HG02970 (cell line): Measurements from ENCODE around the gene PPM1D.
A peak's percentile ranks its signal among the peaks of the same experiment; 100 is the strongest.
"Not testable (repeated sequence)": the region's sequence is repeated elsewhere in the genome, so short reads cannot be mapped to it uniquely, and the experiment has no call there.

ENCODE experiments used
- ATAC-seq: cut with Tn5 transposase; IDR thresholded peaks from one replicate; pipeline ENCODE4 v1.9.1; 2021; ENCODE audit warnings: mild to moderate bottlenecking, moderate library complexity, moderate number of reproducible peaks; ENCODE audit not compliant: unreplicated experiment, low FRiP score

PPM1D gene

DNA sequence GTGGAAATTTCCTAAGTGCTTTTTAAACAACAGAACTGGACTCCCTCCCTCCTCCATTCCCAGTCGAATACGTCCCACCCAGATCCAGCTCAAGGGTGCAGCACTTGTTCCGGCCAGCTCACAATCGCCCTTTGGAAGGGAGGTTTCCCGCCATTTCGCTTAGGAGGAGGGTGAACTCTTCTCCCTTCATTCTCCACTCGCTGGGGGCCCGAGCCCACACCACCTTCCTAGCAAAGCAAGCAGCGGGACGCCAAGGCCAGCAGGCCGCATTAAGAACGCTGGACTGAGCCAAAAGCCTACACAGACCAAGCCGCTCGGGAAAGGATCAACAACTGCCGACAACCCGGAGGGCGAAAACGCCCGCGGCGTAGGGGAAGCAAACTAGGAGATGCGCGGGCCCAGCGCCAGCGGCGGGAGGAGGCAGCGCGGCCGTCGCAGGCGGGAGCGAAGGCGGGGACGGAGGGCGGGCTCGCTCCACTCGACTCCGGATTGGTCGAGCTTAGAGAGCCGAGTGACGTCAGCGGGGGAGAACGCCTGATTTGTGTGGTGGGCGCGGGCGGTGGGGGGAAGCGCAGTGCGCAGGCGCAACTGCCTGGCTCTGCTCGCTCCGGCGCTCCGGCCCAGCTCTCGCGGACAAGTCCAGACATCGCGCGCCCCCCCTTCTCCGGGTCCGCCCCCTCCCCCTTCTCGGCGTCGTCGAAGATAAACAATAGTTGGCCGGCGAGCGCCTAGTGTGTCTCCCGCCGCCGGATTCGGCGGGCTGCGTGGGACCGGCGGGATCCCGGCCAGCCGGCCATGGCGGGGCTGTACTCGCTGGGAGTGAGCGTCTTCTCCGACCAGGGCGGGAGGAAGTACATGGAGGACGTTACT, at the start of gene PPM1D:
Gene PPM1D (plus strand): TSS at position 574 of the 870 bp plus-strand sequence. CDS start 222 bp downstream, at position 796.
- ATAC-seq = peak; percentile 92

DNA sequence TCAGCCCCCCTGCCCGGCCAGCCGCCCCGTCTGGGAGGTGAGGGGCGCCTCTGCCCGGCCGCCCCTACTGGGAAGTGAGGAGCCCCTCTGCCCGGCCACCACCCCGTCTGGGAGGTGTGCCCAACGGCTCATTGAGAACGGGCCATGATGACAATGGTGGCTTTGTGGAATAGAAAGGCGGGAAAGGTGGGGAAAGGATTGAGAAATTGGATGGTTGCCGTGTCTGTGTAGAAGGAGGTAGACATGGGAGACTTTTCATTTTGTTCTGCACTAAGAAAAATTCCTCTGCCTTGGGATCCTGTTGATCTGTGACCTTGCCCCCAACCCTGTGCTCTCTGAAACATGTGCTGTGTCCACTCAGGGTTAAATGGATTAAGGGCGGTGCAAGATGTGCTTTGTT, 47.7 kb upstream of the PPM1D start:
- not testable (repeated sequence) for ATAC-seq

DNA sequence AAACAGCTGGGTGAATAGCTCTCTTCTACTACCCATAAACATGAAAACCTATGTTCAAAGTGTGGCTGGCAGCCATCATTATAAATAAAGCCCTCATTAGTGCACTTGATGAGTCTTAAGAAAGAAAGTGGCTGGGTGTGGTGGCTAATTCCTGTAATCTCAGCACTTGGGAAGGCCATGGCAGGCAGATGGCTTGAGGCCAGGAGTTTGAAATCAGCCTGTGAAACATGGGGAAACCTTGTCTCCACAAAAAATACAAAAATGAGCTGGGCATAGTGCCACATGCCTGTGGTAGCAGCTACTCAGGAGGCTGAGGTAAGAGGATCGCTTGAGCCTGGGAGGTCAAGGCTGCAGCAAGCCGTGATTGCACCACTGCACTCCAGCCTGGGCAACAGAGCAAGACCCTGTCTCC, 45.6 kb upstream of the PPM1D start:
- ATAC-seq = no peak

DNA sequence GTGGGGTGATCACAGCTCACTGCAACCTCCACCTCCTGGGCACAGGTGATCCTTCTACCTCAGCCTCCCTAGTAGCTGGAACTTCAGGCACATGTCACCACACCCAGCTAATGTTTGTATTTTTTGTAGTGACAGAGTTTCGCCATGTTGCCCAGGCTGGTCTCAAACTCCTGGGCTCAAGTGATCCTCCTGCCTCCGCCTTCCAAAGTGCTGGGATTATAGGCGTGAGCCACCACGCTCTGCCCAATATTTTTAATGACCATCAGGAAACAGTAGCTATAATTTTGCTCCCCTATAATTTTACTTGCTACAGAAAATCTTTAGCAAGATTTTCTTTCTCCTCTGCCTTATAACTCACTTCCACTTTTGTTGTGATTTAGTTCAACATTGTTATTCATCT, 44.2 kb upstream of the PPM1D start:
- ATAC-seq = no peak

DNA sequence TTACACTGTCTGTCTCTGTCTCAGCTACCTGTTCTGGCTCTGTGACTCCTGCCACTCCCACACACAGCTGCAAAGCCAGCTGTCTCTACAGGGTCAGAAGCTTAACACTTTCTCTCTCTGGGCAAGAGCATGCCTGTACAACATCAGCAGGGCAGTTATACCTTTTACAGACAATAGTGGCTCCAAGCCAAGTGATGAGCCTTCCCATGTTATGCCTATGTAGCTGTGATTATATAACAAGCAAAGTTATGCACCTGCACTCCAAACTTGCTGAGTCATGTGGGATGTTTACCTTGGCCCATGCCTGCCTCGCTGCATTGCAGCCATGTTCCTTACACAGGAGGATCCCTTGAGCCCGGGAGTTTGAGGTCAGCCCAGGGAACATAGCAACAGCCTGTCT, 42.2 kb upstream of the PPM1D start:
- no peak for ATAC-seq

DNA sequence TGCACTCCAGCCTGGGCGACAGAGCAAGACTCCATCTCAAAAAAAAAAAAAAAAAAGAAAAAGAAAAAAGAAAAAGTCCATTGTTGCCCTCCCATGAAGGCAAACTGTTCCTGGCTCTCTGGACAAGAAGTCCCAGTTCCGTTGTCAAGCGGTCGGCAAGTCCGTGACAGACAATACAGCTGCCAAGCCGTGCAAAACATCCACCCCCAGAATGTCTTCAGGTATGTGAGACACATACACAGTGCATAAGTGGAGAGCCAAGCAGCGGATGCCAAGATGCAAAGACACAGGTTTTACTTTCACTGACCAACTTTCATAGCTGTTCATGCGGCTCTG, 40.4 kb upstream of the PPM1D start:
- ATAC-seq = no peak

DNA sequence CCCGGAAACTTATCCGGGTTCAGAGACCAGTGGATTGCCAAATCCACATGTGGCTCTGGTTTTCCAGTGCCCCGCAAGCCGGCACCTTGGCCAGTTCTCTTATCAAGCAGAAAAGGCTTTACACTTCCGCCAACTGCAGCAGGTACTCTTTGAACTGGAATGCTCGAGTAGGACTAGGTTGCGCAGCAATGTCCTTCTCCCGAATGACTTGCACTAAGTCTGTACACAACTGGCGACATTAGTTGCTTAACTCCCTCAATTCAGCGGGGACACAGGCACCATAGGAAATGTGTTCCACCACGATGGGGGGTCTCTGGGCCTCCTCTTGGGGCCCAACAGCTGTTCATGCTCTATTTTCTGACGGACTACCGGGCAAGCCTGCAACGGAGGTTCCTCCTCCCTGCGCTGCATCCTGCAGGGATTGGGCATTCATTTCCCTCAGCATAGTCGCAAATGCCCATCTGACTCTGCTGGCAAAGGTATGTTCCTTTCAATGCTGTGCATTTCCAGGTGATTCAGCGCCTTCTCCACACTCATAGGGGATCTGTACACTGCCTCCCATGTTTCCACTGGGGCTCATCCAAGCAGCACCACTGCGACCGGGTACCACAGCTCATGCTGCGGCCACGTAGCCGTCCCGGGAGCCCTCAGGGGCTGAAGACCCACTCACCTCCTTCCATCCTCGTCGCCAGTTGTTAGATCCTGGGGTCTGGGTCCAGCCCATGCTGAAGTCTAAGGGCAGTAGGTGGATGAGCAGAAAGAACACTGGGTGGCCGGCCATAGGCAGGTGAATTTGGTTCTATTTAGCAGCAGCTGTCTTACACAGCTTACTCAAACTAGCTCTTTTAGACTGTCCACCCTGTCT, 39.8 kb upstream of the PPM1D start:
- no peak for ATAC-seq

DNA sequence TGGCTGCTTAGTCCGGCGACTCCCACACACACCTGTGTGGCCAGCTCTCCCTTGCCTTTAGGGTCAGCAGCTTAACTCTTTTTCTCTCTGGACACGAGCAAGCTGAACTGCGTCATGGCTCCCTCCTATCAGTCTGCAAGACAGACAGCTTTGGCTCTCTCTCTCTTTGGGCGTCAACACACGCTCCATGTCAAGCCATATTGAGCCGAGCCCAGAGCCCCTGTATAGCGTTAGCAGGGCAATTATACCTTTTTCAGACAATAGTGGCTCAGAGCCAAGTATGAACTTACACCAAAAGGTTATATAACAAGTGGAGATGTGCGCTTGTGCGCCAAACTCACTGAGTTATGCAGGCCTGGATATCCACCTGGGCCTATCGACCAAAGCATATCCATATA, 39.1 kb upstream of the PPM1D start:
- ATAC-seq = no peak

DNA sequence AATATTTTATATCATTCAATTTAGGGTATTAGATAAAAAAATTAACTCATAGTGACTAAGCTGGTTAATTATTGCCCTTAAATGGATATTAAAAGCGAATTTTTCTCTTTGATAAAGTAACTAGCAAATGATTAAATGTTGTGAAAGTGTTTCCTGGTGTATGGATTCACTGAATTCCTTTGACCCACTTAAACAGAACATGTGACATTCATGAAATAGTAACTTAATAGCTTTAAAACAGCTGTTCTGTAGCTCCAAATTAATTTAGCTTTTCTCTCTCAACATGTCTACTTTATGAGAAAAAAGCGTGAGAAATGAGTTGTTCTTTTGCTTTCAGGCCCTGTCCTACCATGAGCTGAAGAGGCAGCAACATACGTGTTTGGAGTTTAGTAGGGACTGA, 37.6 kb upstream of the PPM1D start:
- ATAC-seq = no peak

DNA sequence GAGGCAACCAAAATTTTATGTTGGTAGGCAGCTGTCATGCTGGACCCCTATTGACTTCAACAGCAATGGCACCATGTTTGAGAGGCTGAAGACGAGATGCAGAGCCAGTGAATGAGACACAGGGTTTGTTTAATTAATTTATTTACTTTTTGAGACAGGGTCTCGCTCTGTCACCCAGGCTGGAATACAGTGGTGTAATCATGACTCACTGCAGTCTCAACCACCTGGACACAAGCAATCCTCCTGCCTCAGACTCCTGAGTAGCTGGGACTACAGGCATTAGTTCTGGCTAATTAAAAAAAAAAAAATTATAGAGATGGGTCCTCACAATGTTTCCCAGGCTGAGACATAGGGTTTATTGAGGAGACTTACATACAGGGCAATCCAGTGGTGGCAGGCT, 36.2 kb upstream of the PPM1D start:
- ATAC-seq = no peak

DNA sequence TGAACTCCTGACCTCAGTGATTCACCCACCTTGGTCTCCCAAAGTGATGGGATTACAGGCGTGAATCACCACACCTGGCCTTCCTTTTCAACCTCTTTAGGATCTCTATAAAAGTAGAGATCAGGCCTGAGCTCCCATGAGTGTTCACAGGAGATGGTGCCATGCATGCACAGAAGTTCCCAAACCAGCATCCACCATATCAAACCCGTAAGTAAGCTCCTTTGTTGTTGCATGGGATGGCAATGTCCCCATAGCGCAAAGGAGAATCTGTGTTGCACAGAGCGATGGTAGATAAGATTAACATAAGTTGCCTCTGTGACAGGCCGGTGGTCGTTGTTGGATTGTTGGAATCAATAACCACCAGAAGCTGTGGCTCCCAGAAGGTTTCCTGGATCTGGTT, 34.8 kb upstream of the PPM1D start:
- no peak for ATAC-seq

DNA sequence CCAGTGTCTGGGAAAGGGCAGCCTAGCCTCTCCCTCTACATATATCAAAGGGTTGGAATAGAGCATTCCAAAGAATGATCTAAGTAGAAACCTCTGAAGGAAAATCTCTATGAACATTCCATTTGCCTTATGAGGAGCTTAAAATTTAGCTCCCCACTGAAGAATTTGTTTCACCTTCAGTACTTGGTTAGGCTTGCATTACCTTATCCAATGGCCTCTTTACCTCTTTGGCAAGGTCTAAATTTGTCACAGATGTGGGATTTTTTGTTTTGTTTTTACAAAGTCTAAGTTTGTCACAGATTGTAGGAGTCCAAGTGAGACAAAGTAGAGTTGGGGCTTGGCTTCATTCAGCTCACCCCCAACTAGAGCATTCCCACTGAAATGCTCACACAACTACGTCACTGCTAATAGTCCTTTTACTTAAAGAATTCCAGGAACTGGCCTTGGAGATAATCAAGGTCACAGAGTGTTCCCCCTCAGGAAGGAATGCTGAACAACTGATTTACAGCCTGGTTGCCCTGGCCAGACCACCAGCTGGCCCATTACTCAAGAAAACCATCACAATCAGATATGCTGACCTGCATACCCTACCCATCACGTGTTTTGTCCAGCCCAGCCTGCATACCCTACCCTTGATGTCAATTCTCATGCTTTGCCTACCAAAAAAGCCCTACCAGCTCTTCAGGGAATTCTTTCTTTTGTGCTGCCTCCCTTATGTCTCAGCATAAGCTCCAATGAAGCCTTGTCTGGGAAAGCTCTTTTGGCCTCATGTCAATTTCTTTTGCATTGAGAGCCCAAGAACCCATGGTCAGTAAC, 26.5 kb upstream of the PPM1D start:
- no peak for ATAC-seq

DNA sequence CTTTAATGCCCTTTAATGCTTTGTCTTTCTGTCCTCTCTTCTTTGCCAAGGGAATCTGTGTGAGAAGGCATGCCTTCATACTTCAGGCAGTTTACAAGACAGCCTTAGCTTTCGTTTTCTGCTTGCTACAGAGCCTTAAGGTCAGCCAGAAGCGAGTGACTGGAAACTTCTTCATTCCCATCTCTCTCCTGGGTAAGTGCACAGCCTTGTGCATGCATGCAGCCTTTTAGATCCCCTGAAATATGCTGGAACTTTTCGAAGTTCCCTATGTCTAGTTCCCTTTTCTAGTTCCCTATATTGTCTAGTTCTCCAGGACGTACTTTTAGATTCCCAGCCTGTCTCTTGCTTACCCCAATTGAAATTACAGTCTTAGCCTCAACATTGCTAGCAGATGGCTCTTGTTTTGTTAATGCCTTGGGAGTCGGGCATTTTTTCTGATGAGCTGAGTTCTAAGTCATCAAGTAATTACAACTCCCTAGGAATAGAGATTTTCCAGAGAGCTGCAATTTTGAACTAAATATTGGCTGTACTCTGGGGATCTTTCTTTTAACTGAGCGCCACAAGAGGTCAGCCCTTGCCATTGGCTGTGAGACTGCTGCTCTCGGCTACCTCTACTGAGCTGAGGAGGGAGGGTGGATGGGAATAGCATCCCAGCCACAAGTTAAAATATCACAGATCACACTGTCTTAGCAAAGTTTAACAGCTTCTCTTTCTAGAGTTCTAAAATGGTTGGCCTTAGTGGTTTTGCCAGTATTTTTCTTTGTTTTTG, 22.7 kb upstream of the PPM1D start:
- no peak for ATAC-seq

DNA sequence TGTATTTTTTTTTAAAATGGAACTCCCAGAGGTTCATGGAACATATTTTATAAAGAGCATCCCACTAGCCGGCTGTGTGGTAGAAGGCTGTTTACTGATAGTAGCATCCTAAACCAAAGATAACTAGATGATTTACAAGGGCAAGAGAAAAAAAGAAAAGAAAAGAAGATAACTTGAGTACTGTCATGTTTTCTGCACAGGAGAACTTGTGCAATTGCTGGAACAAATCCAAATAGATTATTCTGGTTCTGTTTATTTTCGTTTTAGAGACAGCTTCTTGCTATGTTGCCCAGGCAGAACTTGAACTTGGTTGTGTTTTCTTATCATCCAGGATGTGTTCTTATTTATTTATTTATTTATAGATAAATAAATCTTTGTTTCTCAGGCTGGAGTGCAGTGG, 20.9 kb upstream of the PPM1D start:
- ATAC-seq = no peak

DNA sequence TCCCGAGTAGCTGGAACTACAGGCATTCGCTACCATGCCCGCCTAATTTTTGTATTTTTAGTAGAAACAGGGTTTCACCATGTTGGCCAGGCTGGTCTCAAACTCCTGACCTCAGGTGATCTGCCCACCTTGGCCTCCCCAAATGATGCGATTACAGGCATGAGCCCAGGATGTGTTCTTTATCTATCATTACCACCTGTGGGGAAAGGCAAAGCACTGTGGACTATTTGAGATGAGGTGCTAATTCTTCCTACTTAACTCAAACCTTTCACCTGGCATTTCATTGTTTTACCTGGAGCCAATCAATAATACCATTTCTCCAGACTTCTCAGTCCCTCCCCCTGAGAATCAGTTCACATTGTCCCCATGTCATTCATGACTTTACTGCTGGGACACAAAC, 20.4 kb upstream of the PPM1D start:
- ATAC-seq = no peak

DNA sequence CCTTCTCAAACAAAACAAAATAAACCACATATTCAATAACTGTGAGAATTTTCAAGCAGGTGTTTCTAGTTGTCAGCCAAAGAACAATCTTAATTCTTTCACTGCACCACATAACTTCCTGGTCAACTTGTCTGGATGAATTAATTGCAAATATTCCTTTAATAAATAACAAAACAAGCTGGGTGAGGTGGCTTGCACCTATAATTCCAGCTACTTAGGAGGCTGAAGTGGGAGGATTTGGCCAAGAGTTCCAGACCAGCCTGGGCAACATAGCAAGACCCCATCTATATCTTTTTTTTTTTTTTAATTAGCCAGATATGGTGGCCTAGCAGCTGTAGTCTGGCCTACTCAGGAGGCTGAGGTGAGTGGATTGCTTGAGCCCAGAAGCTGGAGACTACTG, 17.0 kb upstream of the PPM1D start:
- ATAC-seq = no peak

DNA sequence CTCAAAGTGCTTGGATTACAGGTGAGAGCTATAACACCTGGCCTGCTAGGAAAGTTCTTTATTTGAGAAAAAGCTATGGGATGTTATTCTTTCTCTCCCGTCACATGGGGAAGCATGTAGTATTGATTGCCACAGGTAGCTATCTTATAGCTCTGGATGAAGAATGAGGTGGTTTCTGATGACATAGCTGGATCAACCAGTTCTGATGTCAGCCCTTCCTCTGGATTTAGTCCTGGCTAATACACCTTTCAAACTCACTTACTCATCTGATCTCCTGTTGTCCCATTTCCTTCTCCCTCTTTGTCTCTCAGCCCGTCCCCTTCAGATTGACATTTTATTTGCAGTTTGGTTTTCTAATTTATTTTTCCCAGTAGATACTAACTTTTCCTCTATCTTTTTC, 14.1 kb upstream of the PPM1D start:
- no peak for ATAC-seq

DNA sequence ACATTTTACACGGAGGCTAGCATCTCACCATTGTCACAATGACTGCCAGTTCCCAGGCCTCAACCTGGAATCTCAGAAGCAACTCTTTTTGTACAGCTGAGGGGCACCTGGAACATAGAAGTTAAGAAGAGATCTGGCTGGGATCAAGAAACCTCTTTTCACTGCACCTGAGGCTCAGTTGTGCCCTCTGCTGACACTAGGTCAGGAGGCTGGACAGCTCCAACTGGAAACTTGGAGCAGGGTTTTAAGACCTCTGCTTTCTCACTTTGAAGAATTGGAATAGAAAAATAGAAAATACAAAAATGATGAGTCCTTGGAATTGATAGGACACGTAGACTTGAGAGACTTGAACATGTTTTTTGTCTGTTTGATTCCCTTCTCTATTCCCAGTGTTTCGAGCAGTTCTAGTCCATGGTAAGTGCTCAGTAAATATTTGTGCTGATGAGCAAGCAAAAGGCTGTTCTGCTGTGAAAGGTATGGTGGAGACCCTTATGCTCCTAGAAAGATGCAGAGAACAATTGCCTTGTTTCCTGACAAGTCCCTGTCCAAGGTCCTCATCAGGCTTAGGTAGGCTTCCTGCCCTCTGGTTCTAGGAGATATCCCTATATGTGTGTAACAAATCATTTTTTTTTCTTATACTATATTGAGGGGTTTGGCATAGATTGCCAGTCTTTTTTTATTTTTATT, 13.6 kb upstream of the PPM1D start:
- no peak for ATAC-seq

DNA sequence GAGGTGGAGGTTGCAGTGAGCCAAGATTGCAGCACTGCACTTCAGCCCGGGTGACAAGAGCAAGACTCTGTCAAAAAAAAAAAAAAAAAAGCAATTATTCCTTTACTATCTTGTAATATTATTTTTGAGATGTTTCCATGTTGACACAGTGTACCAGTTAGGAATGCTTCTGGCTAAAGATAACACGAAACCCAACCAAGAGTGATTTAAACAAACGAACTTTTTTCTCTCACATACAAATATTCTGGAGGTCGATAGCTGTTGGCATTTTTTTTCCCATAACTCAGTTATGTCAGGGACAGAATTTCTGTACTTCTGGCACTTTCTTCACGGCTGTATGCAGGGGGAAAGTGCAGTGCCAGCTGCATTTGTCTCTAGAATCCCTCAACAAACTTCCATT, 9.9 kb upstream of the PPM1D start:
- ATAC-seq = no peak

DNA sequence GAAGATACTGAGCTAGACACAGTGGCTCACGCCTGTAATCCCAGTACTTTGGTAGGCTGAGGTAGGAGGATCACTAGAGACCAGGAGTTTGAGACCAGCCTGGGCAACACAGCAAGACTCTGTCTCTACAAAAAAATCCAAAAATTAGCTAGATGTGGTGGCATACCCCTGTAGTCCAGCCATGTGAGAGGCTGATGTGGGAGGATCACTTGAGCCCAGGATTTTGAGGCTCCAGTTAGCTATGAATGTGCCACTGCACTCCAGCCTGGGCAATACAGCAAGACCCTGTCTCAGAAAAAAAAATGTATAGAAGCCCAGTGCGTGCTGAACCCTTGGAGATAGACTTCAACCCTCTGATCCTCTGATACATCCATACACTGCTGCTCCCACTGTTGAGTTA, 7.2 kb upstream of the PPM1D start:
- ATAC-seq = no peak
